NCI-H146 (cell line): ENCODE results near the gene UHRF2.
A peak's percentile ranks its signal among the peaks of the same experiment; 100 is the strongest.
"Not testable (repeated sequence)": the region's sequence is repeated elsewhere in the genome, so short reads cannot be mapped to it uniquely, and the experiment has no call there.

Experiments used
- DNase-seq: peaks from one replicate; lab custom pipeline; 2025; lab: John Stamatoyannopoulos, UW

UHRF2 gene

DNA sequence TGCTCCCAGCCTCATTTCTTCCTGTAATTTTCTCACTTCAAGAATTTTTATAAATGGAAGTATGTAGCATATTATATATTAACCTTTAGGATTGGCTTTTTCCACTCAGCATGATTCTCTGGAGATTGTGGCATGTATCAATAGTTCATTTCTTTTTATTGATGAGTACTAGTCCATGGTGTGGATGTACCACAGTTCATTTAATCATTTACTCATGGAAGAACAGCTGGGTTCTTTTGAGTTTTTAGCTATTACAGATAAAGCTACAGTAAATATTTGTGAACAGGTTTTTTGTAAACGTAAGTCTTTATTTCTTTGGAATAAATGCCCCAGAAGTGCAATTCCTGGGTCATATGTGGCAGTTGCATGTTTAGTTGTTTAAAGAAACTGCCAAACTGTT is 76.1 kb downstream of the UHRF2 start:
- DNase-seq = no peak

DNA sequence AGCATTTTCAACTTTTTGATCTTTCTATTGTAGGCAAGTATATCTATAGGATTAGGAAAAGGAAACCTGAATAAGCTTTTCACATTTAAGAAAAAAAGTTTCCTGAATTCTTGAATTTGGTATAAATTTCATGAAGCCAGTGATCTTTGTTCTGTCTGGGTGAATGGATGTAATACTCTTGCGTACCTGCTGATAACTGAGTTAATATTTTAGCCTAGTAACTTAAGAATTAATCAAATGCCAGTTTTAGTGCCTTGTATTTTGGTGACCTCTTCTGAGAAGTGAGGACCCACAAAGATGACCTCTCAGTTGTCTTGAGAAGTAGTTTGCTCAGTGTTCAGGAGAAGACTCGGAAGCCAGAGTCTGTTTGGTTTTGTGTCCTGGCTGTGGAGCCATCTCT is 77.9 kb downstream of the UHRF2 start:
- no peak for DNase-seq

DNA sequence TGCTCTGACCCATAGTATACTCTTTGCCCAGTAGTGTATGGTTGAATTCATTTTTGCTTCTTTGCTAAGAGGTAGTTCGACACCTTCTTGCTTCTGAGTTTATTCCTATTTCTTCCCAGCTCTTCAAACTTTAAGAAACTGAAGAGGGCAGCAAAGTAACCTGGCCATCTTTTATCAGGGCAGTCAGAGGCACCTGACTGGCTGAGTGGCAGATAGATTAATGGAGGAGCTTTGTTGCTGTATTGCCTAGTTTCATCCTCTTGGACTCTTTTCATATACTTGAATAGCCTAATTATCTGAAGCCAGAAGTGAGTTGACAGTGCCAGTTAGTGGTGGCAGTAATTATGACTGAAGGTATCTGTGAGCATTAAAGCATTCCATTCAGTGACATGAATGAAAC is 82.5 kb downstream of the UHRF2 start:
- DNase-seq = no peak

DNA sequence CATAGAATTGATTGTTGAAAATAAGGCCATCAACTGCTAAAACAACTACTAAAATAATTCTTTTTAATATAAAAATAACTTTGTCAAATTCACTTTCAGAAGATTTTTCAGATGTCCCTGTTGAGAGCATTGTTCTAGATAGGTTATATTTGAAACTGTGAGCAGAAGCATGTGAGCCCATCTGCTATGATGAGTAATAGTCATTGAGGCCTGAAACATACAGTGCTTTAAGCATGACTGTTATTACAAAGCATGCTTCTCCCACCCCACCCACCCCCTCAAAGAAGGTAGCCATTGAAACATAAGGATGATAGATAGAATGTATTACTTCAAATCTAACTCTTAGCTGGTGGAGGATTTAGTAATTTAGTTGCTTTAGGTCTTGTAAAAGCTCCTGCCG is 86.0 kb downstream of the UHRF2 start:
- no peak for DNase-seq

DNA sequence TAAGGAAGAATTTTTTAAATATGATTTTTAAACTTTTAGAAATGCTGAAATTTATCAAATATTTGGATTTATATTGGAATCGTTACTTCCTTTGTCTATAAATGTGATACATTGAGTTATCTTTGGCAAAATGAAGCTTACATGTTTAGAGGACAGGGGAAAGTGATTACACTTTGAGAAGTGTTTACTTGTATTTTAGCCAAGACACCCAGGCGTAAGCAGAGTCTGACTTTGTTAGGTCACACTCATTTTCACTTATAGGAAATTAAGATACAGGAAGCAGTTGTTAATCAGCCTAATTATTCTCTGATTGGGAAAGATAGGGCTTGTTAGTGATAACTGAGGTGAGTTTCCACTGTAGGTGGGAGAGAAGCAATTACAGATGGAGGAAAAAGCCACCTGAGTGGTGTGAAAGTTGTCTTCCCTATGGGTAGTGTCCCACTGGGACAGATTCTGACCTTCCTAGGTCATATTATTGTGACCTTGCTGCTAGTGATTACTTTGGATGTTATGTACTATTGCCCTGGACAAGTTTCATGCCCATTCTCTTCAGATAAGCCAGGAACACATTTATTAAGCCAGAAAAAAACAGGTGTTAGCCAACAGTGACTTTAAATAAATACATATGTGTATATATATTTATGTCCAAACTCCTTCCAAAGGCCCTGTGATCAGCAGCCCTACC is 88.7 kb downstream of the UHRF2 start:
- no peak for DNase-seq

DNA sequence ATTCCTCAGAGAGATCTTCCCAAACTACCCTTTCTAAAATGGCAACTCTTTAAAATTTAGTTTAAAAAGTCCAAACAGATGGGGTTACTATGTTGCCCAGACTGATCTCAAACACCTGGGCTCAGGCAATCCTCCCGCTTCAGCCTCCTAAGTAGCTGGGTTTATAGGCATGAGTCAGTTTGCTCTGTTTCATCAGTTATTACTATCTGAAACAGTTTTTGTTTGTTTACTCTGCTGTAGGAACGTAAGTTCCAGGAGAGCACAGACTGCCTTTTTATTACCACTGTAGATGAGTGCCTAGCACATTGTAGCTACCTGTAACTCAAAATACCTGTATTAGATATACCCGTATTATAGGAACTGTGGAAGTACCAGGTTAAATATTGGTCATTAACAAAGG is 89.4 kb downstream of the UHRF2 start:
- DNase-seq = no peak

DNA sequence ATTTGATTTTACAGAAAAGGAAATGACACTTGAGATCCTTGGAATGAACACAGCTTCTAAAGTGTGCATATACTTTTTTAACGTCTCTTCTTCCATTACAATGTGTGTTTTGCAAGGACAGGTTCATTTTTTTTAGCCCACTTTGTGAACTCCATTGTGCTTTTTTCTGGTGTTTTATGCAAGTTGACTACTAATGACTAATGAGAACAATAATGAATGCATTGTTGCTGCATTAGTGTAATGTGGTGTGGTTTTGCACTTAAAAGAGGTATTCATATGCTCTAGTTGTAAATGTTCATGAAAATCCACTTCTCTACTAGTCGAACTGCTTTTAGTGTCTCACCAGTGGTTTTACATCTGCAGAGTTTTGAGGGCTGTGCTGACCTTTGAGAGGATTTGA is 93.6 kb downstream of the UHRF2 start:
- DNase-seq = no peak

DNA sequence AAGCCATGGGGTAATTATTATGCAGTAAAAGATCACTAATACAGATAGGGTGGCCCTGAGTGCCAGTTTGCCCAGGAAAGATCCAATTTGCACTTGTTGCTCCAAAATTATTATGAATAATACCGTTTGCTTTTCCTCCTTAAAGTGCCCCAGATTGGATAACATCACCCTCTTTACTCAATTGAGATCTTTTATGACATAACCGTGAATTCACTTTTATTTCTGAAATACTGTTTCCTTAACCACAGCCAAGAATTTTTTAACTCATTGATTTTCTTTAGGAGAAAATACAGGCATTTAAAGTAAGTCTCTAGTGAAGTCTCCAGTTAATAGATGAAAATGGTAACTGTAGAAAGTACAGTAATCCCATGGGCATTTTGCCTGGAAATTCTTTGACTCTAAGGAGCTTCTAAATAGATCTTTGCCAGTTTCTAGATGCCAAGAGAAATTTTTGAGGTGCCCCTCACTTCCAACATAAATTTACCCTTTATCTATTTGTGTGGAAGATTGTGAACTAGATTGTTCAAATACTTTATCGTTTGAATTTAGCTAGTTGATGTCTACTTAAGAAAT is 99.2 kb downstream of the UHRF2 start:
- no peak for DNase-seq

DNA sequence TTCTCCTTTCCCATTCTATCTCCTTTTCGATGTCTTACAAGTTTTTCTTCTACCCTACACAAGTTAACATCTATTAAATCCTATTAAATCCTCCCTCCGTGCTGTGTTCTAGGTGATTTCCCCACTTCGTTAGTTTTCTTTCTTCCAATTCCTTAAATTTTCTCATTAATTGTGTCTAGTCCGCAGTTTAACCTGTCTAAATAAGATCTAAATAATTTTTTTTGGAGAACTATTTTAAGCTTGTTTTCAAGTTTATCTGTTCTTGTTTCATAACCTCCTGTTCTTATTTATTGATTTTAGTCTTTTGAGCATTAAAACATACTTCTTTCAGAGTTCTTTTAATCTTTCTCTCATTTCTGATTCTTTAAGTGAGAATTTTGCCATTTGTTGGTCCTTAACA is 109.3 kb downstream of the UHRF2 start:
- DNase-seq = no peak

DNA sequence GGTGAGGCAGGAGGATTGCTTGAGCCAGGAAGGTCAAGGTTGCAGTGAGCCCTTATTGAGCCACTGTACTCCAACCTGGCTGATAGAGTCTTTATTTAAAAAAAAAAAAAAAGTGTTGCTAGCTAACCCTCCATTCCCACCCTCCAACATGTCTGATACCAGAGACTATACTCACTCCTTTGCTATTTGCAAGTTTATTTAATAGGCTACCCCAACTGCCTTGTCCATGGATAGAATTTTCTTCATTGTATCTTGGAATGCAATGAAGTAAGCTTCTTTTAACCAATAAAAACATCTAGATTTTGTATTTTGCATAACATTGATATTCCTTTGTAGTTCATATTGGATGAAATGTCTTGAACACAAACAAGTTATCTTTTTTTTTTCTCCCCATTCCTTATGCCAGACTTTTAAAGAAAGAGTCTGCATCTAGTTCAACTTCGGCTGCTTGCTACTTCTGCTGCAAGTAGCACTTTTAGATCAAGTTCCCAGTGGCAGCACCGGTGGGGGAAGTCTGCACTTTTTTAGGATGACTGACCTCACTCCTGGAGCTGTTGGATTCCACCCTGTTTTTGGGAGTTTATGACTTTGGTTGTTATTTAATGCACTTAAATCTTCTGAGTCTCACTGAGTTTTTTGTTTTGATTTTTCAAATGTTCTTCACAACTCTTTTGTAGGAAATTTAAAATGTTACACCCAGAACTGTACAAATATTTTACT is 112.5 kb downstream of the UHRF2 start:
- DNase-seq = no peak

DNA sequence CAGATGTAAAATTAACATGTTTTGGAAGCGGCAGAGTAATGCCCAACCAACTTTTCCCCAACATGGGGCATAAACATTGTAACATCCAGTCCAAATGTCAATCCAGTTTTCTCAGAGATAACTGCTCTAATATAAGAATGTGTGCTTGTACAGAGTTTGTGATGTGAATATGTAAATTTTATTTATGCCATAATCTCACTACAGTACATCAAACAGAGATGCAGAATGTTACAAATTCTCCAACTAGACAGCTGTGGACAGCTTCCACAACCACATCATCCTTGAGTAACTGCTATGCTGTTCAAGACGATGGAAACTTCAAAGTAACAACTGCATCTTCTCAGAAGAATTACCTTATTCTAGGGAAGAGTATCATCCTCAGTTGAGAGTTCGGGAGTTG is 122.6 kb downstream of the UHRF2 start:
- no peak for DNase-seq

DNA sequence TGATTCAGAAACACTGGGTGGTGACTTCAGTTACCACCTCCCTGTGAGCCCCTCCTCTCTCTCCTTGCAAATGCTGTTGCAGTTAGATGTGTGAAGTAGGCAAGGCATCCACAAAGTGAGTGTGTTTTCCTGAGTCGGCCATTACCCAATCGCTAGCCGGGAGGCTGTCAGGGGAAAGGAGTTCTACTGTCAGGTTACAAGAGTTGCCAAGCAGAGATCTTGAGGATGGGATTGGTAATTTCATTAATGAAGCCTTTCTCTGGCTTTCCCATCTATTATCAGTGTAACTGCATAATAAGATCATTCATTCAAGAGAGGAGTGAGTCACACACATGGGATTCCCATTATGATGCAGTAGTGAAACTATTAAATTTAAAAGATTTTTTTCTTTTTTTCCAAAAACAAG is 125.7 kb downstream of the UHRF2 start:
- no peak for DNase-seq

DNA sequence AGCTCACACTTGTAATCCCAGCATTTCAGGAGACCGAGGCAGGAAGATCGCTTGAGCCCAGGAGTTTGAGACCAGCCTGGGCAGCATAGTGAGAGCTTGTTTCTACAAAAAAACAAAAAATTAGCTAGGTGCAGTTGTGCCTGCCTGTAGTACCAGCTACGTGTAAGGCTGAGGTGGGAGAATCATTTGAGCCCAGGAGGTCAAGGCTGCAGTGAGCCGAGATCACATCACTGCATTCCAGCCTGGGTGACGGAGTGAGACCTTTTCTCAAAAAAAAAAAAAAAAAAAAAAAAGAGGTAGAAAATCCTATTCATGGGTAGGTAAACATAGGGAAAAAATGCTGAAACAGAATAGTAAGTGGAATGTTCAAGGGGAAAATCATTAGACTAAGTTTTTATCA is 129.6 kb downstream of the UHRF2 start:
- DNase-seq = not testable (repeated sequence)

DNA sequence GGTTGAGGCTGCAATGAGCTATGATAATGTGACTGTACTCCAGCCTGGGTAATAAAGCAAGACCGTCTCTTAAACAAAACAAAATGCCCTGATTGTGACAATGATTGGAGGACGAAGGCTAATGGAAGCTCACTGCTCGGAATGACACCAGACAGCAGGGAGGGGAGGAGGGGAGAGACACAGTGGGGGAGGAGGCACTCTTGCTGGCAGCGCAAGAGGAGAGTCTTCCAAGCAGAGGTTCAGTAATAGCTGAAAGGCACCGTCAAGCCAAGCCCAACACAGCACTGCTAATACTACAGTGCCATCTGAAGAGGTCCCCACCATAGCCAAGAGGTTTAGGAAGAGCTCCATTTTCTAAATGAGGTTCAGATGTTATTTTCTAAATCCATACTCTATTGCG is 130.2 kb downstream of the UHRF2 start:
- no peak for DNase-seq

DNA sequence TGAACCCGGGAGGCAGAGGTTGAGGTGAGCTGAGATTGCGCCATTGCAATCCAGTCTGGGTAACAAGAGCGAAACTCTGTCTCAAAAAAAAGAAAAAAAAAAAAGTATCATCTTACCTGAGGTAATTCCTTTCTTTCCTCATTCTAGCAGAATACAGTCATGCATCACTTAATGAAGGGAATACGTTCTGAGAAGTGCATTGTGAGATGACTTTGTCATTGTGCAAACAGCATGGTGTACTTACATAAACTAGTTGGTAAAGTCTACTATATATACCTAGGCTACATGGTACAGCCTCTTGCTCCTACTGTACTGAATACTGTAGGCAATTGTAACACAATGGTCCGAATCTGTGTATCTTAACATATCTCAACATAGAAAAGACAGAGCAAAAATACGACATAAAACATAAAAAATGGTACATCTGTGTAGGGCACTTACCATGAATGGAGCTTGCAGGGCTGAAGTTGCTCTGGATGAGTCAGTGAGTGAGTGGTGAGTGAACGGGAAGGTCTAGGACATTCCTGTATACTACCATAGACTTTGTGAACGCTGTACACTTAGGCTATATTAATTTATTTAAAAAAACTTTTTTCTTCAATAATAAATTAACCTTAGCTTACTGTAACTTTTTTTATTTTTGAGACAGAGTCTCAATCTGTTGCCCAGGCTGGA is 132.2 kb downstream of the UHRF2 start:
- DNase-seq = no peak

DNA sequence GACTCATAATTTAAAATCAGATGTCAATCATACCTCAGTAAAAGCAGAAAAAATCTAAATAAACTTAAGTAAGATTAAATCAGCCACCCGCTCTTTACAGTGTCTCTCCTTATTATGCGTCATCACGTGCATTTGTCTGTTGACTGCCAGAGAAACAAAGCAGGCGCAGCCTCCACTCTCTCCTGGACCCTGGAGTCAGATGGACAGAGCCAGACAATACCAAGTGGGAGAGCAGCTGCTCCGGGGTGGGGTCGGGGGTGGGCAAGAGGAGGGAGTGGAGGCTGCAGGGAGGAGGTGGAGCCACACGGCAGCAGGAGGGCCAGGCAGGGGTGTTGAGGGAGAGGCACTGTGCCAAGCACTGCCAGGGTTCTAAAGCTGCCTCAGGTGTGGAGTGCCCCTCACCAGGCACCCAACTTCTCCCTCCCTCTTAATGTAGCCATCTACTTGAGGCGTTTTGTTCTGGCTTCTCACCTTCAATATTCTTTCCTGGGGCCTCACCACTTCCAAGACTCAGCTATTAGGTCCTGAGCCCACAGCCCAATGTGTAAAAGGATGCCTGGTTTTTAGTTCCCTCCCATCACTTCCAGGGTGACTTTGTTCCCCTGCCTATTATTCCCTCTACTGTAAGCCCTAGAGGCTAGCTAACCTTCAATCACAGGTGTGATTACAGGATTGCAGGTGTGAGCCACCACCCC is 136.3 kb downstream of the UHRF2 start:
- peak; percentile 96 for DNase-seq

DNA sequence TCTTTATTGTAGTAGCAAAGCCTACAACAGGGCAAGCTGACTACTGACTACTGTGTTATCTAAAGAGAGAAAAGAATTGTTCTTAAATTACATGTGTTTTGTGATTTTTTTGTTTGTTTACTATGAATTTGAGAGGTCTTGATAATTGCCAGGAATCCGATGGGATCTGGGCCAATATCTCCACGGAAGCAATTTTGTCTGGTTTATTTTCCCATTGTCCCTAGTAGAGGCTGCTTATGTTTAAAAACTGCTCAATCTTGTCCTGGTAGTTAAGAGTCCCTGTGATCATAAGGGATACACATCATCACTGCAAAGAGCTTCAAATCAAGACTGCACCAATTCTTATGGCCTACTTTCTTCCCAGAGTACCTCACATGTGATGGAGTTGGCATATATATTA is 138.1 kb downstream of the UHRF2 start:
- peak; percentile 71 for DNase-seq

DNA sequence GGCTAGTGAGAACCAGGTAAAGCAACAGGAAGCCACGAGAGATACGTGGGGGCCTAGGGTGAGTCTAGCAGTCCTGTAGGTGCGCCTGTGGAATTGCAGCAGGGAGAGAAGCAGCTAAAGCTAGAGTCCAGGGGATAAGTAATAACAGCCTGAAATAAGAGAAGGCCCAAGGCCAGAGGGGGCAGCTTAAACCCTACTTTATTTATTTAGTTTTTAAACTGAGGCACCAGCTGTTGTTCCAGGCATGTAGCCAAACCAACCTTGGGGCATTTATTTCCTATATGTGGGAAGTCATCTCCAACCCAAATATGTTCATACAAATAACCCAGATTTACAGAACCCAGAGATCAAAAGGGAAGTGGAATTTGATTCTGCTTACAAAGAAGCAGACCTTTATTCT is 139.0 kb downstream of the UHRF2 start:
- peak; percentile 79 for DNase-seq

DNA sequence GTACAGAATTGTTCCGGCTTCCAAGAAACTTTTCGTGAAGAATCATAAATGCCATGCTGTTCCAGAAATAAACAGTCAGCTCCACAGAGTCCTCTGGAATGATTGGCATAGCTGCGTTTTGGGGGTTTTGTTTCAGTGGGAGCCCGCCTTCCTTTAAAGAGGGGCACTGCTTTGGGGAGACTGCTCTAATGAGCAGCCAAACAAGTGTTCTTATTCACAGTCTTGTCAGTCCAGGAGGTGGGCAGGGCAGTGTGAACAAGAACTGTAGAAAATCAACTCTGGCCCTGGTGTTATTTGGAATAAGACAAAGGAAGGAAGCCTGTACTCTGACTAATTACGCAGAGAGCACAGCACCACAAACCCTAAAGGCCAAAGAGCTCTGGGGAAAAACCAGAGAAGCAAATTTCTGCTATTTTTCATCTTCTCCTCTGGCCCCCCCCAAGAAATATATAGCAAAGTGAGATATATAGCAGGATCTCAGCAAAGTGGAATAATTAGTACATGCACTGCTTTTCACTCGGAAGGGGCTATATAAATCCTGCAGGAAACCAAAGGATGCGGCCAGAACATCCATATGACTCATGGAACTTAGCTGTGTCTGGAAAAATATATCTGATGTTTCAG is 139.6 kb downstream of the UHRF2 start:
- no peak for DNase-seq

DNA sequence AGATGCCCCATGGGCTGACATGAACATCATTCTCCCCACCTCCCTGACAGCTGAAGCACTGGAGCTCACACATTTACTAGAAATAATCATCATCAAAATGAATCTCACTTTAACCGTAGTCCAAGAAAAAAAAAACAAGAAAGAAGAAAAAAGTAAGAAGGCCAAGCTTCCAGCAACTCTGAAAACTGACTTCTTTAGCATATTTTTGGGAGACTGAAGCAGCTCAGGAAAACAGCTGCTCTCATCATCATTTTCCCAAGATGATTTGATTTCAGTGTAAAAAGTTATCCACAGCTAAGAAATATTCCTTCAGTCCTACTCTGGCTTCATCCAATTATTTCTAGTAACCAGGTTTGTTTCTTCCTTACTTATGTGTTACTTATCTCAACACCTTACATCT is 140.9 kb downstream of the UHRF2 start:
- no peak for DNase-seq
